ENCODE data around the gene FOXO1.
A peak's percentile ranks its signal among the peaks of the same experiment; 100 is the strongest.
"Not testable (repeated sequence)": the region's sequence is repeated elsewhere in the genome, so short reads cannot be mapped to it uniquely, and the experiment has no call there.

The FOXO1 gene

GRCh38 chr13:40666933-40667621 lies 636 bp upstream of the FOXO1 start:
- DNase-seq (ENCODE audit: low read depth, low spot score), result peak; percentile 51

- DNase-seq (ENCODE audit: low read depth, low spot score), result peak; percentile 63
Observed at GRCh38 chr13:40665126-40666044, 1.1 kb downstream of the FOXO1 start.

GRCh38 chr13:40664350-40665125 lies 1.9 kb downstream of the FOXO1 start:
- DNase-seq (ENCODE audit: low read depth, low spot score), result peak; percentile 71

- not testable (repeated sequence) for DNase-seq (ENCODE audit: low read depth, low spot score)
Observed at GRCh38 chr13:40664100-40664349, 2.4 kb downstream of the FOXO1 start.

GRCh38 chr13:40662866-40663265 lies 3.6 kb downstream of the FOXO1 start:
- no peak for DNase-seq (ENCODE audit: low read depth, low spot score)

- DNase-seq (ENCODE audit: low read depth, low spot score), result no peak
Observed at GRCh38 chr13:40661875-40662665, 4.4 kb downstream of the FOXO1 start.

DNA sequence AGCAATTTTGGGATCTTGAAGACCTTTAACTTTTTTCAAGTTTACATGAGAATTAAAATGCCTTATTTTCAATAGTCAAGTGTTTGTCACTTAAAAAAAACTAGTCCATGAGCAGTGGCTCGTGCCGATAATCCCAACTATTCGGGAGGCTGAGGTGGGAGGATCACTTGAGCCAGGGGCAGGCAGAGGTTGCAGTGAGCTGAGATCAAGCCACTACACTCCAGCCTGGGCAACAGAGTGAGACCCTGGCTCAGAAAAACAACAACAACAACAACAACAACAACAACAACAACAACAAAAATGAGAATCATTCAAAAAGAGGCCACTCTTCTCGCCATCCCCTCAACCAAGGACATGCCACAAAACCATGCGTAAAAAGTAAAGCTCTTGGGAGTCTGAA lies 5.7 kb downstream of the FOXO1 start:
- no peak for DNase-seq (ENCODE audit: low read depth, low spot score)

GRCh38 chr13:40660141-40660664 lies 6.2 kb downstream of the FOXO1 start:
- peak; percentile 44 for DNase-seq (ENCODE audit: low read depth, low spot score)

- no peak for DNase-seq (ENCODE audit: low read depth, low spot score)
Observed at GRCh38 chr13:40657951-40658350, 8.5 kb downstream of the FOXO1 start.

GRCh38 chr13:40657307-40657706 lies 9.1 kb downstream of the FOXO1 start:
- no peak for DNase-seq (ENCODE audit: low read depth, low spot score)

DNA sequence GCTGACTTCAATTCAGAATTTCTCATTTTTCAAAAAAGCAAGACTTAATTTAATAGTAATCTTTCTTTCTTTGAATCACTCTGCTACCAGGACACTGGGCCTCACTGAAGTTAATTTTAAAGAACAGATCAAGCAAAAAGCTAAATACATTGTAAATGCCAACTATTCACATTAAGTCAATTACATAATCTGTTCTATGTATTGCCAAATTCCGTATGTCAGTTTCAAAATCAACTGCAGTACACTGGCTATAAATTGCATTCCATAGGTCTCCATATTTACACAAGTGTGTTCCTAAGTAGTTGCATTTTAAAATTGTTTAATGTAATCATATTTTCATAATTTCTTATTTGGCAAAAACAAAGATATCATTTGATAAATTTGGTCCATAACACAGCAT lies 10.1 kb downstream of the FOXO1 start:
- DNase-seq (ENCODE audit: low read depth, low spot score), result no peak

GRCh38 chr13:40653527-40654318 lies 12.7 kb downstream of the FOXO1 start:
- DNase-seq (ENCODE audit: low read depth, low spot score), result no peak

DNA sequence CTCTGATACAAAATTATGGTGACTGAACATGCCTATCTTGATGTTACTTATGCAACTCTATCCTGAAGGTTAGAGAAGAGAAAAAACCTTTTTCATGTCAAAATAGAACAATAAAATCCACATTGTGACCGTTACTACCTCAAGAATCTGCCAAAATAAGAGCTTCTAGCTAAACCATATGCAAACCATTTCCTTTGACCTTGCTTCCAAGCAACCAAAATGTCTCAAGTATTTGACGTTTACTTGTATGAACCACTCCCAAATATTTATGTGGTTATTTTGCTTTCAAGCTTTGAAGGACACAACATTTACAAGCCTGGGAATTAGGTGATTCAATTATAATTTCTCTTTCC lies 13.9 kb downstream of the FOXO1 start:
- DNase-seq (ENCODE audit: low read depth, low spot score), result no peak

DNA sequence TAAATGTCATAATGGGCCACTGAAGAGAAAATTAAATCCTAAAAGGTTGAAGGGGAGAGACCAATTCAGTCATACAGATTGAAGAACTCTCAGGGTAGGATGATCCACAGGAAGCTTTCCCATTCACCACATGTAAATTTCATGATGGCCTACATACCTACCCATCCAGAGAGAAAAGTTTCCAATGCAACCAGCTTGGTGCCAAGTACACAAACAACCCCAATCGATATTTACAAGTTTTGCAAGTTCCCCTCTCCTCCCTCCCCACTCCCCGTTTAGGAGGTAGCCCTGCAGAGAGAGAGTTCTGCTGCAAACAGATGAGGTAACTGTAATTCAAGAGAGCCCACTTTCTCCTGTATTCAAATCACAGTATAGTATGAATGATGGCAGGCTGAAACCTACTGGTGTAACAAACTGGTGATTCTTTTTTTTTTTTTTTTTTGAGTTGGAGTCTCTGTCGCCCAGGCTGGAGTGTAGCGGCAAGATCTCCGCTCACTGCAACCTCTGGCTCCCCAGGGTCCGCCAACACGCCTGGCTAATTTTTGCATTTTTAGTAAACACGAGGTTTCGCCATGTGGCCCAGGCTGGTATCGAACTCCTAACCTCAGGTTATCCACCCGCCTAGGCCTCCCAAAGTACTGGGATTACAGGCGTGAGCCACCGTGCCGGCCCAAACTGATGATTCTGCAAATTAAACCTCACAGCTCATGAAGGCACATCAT lies 14.4 kb downstream of the FOXO1 start:
- DNase-seq (ENCODE audit: low read depth, low spot score), result no peak

DNA sequence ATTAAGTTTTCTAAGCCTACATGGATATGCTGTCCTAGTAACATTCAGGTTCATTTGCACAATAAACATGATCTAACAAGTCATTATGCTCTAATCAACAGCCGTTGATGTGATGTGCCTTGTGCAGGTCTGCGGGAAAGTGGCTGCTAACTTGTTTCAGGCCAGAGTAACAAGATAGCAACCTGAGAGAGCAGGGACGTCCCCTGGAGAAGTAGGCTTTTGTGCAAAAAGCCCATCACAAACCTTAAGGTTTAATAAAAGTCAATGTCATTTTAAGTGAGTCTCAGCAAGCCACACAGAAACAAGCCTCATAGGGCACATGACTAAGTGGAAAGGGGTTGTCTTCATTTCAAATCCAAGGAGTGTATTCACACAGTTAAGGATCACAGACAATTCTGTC lies 17.6 kb downstream of the FOXO1 start:
- no peak for DNase-seq (ENCODE audit: low read depth, low spot score)

GRCh38 chr13:40648040-40648439 lies 18.4 kb downstream of the FOXO1 start:
- no peak for DNase-seq (ENCODE audit: low read depth, low spot score)

- no peak for DNase-seq (ENCODE audit: low read depth, low spot score)
Observed at GRCh38 chr13:40644838-40645604, 21.4 kb downstream of the FOXO1 start.

- no peak for DNase-seq (ENCODE audit: low read depth, low spot score)
Observed at GRCh38 chr13:40640845-40641458, 25.5 kb downstream of the FOXO1 start.

DNA sequence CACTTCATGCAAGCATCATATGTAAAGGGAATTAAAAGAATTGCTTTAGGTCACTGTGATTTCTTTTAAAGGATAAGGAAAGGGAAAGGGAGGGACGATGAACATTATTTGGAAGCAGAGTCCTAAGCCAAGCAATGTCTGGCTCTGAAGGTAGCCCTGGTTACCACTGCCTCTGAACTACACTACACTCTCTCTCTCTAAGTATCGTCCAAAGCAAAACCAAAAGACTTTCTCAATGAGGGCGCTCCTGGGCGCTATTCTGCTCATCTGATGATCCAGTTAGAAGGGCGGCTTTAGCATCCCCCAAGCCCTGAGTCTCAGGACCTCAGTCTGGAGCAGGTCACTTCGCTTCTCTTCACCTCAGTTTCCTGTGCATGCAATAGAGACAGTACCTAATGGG lies 26.2 kb downstream of the FOXO1 start:
- DNase-seq (ENCODE audit: low read depth, low spot score), result no peak

Data from astrocyte of the hippocampus (primary cell).